Measurements from ENCODE around the gene RALGAPA1.

The RALGAPA1 gene

DNA sequence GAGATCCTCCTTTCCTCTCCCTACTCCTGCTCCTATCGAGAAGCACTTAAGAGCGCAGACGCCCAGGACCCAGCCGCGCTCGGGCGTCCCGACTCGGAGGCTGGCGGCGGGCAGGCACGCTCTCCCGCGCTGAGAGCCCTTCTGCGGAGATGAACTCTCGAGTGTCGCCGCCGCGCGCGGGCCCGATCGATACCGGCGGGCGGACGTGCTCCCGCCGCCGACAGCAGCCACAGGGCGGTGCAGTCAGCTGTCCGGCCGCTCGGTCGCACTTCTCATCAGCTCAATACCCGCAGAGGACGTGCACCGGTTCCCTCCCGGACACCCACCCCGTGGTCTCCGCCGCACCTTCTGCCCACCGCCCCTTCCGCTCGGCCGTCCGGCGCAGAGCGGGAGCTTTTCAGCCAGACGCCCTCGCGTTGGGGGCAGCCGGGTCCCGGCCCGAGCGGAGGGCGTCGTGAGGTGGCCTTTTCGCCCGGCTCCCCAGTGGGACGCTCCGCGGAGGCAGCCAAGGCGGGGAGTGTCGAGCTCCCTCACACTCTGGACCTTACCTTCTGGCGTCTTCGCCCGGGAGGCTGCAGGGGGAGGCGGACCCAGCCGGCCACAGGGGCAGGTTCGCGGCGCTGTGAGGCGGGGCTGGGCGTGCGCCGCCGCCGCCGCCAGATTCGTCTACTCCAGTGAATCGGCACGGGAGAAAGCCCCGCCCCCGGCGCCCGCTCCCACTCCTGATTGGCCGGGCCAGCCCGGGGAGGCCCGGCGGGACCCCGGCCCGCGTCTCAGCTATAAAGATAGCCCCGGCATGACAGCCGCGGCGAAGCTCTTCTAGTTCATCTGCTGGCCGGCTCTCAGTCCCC is 275.5 kb downstream of the RALGAPA1 start, which contains the start of gene INSM2:
INSM2 (plus strand) TSS at position 808 of the 851 bp plus-strand sequence. CDS start 89 bp downstream, outside the sequence.
- DNase-seq, result peak; percentile 71

DNA sequence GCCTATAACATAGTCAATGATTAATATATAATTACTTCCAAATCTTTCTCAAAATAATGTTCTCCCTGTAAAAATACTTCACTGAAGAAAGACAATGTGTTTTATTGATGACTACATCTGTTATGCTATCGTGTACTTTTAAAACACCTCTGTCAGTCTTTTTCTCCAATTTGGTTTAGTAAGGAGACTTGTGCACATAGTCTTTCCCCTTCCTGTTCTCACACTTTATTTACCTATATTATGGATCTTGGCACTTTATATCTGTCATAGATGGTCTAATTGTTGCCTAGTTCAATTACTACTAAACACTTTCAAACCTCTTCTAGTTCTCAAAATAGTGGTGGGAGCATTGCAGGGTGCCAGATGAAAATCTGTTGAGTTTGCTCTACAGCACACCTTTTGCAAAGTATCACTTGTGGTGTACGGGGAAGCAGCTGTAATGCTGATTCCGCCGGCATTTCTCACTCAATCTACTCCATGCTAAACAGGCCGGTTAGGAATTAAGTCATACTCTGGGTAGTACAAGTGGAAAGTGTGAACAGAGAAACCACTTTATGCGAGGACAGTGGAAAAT is 276.2 kb downstream of the RALGAPA1 start:
- DNase-seq, result no peak

DNA sequence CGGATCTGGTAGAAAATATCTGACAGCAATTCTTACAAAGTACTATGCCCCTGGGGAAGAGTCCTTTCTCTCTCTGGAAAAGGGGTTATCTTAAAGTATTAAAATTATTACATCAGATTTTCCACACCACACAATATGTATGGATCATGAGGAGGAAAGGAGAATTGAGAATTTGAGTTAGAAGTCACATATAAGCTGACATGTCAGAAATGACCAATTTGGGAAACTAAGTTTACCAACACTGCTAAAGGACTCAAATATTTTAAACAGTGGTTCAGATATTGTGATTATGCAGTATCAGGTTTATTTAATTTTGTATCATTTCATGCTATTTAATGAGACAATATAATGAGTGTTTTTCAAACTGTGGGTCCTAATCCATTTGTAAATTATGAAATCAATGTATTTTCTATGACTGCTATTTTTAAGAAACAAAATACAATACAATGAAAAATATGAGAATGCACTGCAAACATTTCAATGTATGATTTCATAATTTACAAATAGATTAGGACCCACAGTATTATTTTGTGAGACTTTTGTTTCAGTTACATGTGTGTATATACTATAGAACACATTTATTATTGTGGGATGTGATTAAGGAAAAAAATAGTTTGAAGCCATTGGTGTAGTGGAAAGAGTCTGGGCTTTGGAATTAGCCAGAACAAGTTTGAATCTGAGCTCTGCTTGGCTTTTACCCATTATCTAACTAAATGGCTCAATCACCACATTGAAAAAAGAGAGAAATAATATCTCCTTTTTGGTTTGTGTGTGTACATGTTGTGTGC is 276.9 kb downstream of the RALGAPA1 start:
- DNase-seq, result no peak

DNA sequence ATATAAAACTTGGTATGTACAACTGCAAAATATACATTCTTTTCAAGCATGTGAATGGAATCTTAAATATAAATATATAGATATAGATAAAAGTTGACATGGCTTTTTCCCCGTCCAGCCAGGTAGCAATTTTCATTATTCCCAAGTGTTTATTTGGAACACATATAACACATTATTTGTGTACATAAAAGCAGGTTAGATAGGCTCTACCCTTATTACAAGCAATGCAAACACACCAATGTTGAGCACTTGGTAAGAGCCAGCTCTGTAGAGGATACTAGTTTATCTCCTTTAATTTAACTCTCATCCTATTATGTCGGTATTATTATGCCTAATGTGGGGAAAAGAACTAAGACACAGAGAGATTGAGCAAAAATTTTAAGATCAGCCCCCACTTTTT is 282.1 kb downstream of the RALGAPA1 start:
- DNase-seq, result no peak

DNA sequence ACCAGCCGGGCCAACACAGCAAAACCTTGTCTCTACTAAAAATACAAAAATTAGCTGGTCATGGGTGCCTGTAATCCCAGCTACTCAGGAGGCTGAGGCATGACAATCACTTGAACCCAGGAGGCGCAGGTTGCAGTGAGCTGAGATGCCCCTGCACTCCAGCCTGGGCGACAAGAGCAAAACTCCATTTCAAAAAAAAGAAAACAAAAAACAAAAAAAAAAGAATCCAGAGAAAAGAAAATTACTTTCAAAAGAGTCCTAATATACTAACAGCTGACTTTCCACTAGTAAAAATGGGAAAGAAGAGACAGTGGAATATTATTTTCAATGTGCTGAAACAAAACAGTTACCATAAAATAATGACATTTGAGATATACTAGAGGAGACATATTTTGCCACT is 283.4 kb downstream of the RALGAPA1 start:
- no peak for DNase-seq

DNA sequence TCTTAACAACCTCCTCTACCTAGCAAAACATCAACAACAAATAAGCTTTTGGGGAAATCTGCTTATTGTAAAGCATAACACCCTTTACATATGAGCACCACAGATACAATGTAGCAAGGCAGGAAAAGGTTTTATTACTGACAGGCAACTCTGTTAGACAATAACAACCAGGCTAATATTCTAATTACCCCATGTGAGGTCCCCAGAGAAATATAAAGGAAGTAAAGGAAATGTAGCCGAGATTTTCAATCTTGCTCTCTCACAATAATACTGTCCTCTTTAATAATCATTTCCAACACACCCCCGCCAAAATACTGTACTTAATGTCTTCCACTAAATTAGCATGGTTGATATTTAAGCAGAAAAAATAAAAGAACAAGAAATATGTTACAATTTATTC is 289.1 kb downstream of the RALGAPA1 start:
- DNase-seq, result no peak

DNA sequence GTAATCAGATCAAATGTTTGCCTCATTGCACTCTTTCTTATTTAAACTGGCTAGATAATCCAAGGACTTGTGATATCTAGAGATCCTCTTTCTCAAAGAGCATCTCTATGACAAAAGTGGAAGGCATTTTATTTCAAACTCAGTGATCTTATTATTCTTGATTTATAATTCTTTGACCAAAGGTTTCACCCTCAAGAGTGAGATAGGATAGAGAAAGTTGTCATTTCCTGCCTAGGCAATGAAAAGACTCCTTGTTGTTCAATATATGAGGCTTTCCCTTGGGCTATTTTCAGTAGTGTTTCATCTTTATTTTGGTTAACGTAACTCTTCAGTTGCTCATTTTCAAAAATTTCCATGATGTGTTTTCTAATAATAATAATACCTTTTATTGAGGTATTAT is 293.2 kb downstream of the RALGAPA1 start:
- DNase-seq, result no peak

DNA sequence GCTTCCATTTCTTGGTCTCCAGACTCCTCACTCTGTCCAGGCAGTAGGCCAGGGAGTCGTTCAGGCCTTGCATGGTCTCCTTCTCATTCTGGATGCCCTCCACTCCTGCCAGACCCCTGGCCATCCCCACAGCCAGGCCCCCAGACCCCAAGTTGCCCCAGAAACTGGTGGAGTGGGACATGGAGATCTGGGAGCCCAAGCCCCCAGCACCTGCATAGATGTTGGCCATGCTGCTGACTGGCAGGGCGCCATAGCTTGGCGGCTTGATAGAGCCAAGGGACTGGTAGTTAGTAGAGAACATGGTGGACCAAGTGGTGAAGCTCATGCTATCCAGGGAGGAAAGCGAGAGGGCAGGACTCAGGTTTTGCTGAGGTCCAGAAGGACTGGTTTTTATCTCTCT is 296.3 kb downstream of the RALGAPA1 start:
- DNase-seq, result no peak

DNA sequence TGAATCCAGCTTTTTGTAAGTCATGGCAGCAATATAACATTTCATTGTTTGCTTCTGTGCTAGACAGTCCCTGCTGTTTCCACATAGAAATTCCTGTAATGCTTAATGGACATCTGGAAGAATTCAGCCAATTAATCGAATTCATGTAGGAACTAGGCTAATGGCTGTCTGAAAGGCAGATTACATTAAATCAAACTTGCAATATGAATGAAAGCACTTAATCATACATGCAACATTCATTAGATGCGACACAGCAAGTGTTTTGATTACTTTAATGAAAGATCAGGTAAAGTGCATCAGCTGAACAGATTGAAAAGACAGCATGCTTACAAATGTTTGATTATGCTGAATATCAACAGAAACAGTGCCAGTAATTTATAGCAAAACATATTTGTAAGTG is 299.2 kb downstream of the RALGAPA1 start:
- DNase-seq, result no peak

DNA sequence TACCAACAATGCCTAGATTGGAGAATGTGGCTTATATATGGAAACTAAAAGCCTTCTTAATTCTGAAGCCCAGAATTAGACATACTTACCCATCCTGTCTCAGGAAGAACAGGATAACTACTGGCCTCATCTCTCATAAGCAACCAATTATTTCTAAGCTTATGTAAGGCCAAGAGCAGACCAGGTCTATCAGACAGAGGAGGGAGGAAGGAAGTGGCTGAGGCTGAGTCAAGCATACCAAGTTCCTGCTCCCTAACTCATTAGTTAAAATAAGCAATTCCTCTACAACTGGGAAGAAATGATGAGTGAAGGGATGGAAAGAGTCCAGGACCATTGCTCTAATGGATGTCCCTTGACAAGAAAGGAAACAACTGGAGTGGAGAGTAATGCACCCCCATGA is 302.2 kb downstream of the RALGAPA1 start:
- DNase-seq, result no peak

DNA sequence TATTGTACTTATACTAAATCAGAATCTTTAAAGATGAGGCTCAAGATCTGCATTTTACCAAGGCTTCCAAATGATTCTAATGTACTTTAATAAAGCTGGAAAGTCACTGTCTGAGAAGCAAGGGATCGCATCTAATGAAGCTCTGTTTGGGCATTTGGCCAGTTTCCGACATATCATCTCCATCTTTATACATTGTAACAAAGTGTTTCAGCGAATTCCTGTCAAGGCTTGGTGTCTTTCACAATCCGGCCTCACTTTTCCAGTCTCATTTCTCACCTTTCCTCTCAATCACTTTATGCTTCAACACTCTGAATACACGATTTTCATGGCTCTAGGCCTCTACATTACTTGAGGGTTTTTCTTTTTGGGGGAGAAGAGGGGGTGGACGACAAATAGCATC is 302.6 kb downstream of the RALGAPA1 start:
- DNase-seq, result no peak

DNA sequence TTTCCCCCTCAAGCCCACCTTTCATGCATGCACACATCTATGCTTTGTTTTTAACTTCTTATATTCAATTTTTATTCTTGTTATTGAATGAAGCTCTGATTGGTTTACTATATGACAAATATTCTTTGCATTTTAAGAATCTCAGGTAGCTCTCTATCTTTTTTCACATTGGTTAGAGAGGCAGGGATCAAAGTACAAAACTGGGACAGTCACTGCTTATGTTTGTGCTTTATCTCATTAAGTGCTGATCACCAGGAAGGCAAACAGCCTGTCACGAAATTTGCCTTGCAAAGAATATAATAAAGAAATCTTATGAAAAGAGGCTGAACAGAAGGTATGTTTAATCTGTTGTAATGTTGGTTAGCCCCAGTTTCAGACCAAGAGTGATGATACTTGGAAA is 304.8 kb downstream of the RALGAPA1 start:
- DNase-seq, result no peak

DNA sequence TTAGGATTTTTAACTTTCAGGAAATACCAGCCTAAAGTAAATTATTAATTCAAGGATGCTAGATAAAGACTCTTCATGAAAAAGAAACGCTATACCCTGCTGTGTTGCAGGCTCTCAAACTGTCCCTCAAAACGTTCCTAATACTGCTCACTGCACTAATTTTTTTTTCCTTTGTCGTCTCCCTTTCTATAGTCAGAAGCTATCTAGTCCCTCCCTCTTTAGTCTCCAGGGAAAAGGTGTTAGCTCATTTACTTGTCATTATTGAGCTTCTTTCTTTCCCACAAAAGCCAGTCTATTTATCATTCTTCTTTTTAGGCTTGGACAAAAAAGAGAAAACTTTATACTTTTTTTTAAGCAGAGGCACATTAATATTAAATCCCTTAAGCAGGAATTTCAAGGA is 305.4 kb downstream of the RALGAPA1 start:
- DNase-seq, result no peak

DNA sequence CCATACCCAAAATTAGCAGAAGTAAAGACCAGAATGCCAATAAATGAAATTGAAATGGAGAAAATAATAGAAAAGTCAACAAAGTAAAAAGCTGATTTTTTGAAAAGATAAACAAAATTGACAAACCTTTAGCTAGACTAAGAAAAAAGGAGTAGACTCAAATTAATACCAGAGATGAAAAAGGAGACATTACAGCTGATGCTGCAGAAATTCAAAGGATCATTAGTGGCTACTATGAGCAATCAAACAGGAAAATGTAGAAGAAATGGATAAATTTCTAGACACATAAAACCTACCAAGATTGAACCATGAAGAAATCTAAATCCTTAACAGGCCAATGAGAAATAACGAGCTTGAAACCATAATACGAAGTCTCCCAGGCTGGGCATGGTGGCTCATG is 309.9 kb downstream of the RALGAPA1 start:
- no peak for DNase-seq

DNA sequence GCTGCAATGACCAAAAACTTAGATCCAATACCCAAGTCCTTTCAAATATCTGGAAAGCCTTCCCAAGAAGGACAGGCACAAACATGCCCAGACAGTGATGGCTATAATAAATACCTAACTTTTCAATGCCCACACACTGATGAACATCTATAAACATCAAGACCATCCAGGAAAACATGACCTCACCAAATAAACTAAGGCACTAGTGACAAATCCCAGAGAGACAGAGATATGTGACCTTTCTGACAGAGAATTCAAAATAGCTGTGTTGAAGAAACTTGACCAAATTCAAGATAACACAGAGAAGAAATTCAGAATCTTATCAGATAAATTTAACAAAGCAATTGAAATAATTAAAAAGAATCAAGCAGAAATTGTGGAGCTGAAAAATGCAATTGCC is 313.8 kb downstream of the RALGAPA1 start:
- no peak for DNase-seq

DNA sequence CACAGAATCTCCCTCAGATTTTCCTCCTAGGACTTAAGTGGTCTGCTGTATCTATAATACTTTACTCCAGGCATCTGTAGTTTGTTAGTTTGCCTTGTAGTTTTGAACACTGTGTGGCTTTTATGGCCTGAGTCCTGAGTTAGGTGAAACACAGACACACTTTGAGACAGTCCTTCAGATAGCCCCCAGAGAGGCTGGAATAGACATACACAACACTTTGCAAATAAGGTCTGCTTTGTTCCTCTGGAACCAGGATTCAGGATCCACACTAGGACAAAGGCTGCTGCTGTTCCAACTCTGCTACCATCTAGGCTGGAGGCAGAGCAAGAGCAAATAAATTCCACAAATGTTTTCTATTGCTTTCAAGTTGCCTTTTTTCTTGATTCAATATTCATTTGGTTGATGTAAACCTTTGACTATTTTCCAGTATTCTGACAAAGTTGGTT is 316.5 kb downstream of the RALGAPA1 start:
- DNase-seq, result no peak
